Stimulated activated CD8-positive, alpha-beta memory T cell treated with anti-CD3 and anti-CD28 coated beads, Interleukin-4, amount 100 ng/mL, for 24 hours (primary cell): Measurements from ENCODE around the gene MYZAP.

Source experiments
- DNase-seq: peaks from one replicate; pipeline ENCODE4 v3.0.0-alpha.2; 2020; ENCODE audit warnings: low read depth

The MYZAP gene

DNA sequence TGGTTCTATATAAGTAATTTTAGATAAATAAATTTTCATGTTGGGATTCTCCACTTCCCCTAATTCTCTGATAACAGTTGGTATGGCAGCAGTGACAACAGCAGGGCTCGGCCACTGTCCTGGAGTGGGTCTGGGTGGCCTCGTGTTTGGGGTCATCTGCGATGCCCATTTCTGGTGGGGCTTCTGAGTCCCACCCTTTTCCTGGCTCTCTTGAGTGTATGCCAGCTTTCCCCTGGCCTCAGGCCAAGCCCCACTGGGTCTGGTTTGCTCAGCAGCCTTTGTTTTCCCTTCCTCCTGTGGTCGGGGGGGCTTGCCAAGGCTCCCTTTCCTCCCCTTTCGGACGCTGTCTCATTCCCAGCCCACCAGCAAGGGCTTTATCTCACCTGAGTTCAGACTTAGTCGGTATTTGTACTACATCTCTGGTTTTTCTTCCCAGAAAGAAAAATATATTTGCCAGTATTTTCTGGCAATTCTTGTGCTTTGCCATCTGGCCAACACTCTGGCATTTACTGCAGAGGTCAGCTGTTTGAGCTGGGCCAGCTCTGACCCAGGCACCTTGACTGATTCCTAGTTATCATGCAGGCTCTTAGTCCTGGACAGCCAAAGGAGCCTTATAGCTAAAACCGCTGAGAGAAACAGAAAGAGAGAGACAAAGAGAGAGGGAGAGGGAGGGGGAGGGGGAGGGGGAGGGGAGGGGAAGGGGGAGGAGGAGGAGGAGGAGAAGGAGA, 35.2 kb downstream of the MYZAP start:
- DNase-seq: no peak

DNA sequence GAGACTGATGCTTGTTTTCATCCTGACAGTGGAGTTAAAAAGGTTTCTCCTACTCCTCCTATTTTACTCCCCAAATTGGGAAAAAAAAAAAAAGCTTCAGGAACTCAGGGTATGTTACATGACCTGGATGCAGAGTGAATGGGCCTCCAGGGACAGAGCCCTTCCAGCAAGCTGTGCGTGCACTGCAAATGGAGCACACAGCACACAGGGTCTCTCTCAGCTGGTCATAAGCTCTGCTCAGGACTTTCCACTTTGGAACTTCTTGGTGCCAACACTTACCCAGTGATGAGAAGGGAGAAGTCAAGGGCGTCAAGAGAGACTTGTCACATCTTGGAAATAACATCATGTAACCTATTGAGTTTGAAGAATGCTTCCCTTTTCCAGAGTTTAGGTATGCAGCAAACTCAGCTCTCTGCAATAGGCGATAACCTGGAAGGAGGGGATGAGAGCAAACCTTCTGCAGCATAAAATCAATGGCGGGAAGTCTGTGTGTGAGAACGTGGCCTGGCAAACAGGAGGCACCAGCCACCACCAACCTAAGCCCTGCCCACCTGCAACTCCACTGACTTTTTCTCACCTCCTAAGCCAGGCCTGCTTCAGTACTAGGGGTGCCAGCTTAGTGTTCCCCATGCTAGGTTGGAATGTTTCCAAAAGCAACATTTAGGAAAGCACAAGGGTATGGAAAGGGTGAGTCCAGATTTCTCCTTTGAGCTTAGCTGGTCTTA, 39.8 kb downstream of the MYZAP start:
- DNase-seq: no peak

DNA sequence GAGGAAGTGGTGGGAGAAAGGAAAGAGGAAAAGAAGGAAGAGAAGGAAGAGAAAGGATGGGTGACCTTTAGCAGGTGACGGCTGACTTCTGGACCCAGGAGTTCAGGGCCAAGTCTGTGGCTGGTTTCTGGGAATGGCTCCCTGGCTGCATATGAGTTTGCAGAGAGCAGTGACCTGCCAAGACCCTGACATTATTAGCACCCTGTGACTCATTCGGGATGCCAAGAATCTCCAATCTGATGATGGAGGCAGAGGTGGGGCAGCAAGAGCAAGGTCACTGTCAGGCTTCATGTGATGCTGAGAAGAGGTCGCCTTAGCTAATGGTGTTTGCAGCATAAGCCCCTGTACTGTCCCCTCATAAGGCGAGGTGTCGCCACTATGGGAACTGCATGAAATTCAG, 42.6 kb downstream of the MYZAP start:
- DNase-seq: no peak

DNA sequence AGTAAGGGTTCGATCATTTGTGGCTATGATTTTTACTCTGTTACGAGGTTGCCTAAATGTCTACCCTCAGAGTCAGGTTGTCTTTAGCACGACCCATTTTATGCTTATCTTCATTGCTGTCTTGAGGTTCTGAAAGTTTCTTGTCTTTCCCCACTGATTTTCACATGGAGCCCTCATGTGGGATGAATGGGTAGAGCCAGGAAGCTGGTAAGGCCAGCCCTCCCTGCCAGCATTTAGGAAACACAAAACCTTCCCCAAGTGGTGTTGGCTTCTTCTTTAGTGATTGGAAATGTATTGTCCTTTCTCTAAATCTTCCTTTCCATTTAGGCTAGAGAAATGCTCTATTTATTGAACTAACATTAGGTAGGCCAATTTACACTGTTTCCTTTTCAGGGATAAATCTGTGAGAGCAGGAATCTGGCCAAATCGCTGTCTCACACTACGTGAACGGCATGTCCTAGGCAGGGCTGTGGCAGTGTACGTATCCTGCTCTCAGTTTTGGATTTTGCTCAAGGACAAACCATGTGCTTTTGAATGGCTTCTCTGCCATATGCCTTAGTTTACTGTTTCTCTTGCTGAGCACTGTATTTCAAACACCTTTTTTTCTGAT, 43.7 kb downstream of the MYZAP start:
- no peak for DNase-seq

DNA sequence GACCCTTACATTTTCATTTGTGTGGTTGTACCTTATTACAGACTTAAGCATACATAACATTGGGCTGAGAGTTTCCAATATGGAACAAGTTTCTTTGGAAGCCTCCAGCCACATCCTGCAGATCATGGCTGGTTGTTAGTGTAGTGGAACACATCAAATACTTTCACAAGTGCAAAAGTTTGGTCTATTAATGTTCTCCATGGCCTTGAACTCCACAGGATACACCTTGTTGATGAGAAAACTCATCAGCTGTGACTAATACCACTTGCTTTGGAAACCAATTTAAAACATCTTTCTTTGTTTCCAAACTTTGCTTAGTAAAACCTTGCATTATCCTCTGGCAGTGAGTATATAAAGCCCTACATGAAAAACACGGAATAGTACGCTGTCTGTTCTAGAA, 46.1 kb downstream of the MYZAP start:
- DNase-seq: no peak

DNA sequence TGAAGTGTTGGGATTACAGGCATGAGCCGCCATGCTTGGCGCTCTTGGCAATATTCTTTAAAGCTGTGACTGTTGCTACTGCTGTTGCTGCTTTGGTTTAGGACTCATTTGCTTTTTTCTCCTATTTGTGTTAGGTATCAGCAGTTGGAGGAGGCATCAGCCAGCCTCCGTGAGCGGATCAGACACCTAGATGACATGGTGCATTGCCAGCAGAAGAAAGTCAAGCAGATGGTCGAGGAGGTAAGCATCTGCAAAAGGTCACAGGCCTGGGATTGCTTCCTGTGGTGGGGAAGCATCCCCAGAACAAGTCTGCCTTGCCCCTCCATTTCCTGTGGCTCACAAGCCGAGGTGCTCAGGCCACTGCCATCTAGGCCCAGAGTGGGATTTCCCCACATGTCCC, 47.6 kb downstream of the MYZAP start:
- DNase-seq: no peak

DNA sequence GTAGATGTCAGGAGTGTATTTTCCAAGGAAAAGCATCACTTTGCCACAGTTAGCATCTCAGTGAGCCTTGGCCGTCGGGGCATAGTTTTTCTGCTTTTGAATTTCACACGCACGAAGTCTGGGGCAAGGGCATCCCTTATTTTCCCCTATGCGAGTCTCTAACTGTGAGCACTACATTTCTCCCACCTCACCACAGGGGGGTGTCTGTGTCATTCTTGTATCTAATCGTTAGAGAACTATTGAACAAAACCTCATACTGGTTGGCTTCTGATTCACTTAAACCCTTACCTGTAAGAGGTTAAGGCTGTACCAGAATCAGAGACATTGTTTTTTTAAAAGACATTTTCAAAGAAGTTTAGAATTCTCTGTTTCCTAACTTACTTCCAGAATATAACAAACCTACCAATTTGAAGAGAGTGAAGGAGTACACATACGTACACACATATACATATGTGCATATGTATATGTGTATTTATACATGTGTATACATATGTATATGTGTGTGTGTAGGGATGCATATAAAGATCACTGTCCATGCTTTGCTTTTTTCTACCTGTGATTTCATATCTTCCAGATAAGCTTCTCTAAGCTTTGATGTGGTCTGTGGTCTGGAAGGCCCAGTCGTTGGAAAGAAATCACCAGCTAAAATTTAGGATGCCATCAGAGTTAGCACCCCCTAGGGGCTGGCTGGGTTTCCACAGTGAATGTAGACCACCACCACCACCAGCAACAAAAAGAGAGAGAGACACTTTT, 49.4 kb downstream of the MYZAP start:
- no peak for DNase-seq

DNA sequence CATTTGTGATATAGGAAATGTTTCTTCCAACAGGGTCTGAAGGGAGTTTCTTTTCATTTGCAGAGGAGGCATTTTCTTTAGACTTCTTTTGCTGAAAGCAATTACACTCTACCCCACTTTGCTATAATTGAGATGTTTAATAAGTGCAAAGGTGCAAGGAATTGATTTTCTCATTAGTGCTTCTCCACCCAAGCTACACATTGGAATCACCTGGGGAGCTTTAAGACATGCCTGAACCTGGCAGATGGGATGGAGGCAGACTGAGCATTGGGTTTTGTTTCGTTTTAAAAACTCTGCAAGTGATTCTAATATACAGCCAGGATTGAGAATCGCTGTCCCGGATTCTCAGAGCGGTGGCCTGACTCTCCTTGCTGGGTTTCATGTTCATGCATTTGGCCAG, 52.1 kb downstream of the MYZAP start:
- DNase-seq: no peak

DNA sequence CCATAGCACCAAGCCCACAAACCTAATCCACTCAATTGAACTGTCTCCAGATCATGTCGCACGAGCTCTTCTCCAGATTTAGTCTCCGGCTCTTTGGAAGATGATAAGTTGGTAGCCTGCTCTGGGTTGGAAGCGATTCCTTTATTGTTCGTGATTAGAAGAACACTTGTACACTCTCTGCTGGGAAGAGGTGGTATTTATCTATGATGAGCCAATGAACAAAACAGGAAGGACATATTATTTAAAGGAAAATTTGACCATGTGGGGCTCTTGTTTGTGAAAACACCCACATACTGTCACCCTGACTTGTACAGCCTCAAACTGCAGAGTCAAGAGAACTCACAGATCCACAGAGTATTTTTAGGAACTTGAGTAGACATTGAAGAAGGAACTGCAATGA, 54.4 kb downstream of the MYZAP start:
- DNase-seq: no peak

DNA sequence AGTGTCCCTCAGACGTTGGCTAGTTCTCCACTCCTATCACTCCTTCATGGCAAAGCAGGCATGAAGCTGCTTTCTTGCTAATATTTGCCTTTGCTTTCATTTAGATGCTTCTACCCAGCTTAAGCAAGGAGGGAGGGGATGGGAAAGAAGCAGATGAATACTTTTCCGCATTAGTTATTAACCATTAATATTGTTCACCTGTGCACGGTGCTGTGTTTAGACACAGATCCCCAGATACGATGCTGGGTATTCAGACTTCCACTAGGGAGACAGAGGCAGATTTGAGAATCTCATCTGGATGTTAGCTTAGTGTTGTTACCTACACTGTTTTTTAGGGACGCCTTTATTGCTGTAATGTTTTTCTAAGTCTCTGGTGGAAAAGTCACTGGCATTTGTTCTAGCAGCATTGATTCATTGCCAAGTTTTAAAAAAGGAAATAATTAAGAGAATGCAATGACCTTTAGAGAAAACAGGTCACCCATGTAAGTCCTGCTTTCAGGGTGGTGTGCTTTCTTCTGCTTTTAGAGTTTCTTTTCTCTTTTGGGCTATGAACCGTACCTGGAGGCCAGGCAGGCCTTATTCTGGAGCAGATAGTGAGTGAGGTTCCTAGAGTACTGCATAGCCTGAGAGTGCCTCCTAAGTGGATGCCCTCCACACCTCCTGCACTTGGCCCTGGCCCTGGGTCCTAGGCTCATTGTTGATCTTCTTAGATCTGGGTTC, 55.5 kb downstream of the MYZAP start:
- DNase-seq: no peak

DNA sequence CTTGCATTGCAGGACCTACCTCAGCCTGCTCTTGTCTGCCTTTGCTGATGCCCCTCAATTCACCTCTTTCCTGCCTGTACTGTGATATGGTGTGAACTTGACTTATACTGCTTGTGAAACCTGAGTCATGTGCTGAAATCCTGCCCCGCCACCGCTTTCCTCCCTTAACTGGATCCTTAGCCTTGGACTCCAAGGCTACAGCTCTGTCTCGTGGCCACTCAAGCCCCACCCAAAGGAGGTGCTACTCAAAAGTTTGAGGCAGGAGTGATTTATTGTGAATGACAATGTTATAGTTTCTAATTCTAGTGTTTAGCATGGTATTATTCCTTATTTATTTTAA, 56.1 kb downstream of the MYZAP start:
- DNase-seq: no peak

DNA sequence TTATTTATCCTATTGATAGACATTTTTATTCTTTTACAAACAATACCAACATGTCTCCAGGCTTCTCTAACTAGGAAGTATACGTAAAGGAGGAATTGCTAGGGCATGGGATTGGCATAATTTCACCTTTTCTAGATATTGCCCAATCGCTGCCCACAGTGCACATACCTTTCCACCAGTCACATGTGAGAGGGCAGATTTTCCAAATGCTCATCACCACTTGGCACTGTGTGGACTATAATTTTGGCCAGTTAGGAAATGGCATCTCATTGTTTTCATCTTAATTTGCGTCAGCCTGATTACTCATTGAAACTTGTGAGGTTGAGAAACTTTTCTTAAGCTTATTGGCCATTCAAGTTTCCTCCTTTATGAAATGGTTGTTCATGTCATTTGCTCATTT, 57.4 kb downstream of the MYZAP start:
- no peak for DNase-seq

DNA sequence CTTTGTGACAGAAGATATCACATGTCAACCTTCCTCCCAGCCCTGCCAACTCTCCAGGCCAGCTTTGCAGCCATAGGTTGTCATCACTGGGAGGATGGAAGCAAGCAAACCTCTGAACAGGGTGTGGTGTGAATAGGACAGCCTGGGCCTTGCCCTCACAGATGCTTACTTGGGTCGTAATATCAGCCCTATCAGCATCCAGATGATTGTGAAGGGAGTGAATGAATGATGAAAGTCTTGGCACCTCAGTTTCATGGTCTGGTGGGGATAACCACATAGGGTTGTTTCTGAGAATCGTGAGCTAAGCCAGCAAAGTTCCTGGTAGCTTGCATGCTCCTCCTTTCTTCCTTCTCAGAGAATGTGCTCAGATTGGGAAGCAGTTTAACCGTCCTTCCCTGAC, 59.7 kb downstream of the MYZAP start:
- no peak for DNase-seq

DNA sequence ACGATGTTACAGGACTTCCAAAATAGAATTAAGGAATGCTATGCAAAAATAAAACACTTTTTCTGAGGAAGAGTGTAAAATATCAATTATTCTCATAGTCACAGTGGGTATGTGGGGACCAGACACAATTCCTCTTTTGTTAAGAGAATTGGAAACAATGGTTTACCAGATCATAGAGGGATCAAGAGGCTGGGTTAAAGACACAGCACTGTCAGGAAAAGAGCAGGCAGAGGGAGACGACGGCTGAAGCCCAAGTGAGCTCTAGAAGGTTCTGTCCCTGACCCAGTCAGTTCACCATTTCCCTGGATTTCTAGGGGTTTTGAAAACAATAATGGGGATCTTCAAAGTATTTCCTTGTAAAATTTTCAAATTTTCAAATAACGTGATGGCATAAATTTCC, 60.8 kb downstream of the MYZAP start:
- no peak for DNase-seq

DNA sequence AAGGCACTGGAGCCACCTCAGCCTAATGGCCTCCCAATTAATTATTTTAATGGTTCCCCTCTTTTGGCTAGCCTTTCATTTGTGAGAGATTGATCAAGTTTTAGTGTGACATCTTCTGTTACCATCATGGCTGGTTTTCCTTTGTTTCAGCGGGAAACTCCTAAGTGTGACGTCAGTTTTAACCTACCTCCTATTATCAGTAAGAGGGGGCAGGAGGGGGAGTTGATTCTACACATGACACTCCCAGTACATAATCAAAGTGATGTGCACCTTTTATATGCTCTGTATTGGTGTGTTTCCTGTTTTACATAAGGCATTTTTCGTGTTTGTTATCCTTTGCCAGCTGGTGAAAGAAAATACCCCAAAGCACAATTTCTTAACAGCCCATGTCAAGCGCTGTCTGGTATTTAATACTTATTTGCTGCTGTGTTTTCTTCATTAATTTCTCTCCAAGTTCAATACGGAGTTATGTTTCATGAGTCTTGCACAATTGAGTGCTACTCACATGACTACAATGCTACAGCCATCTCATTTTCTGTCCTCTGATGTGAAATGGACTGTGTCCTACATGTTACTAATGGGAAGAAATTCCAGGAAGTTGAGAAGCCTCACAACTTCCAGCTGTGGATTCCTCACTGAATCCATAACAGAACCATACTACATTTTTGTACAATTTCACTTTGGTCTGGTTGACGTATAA, 62.6 kb downstream of the MYZAP start:
- DNase-seq: no peak

DNA sequence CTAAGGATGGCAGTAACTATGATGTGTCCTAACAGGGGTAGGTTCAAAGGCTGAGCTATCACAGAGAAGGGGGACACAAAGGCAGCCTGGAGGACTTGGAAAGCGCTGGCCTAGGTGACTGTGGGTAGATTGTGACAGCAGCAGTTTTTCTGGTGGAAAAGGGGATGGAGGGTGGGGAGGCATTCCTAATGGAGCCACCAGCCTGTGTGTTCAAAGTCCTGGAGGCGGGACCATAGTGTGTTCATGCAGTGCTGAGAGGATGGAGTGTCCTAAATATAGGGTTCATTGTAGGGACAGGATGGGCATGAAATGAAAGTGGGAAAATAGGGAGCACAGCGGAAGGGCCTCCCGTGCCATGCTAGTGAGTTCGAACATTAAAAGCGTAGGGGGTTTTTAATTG, 63.3 kb downstream of the MYZAP start:
- no peak for DNase-seq

DNA sequence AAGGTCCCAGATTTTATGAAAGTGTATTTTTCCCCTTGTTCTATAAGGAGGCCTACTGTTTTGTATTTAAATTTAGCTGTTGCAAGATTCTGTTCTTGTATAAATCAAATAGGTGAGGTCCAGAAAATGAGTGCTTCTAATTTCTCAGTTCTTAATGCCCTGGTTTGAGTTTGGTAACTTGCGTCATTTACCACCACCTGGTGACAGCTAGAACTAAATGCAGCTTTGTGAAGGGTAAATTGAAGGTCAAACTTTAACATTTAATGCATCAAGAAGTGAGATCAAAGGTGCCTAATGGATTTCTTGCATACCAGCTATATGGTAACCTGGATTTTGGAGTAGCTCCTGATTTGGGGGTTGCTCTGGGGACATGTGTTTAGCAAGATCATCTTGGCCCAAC, 64.1 kb downstream of the MYZAP start:
- no peak for DNase-seq

DNA sequence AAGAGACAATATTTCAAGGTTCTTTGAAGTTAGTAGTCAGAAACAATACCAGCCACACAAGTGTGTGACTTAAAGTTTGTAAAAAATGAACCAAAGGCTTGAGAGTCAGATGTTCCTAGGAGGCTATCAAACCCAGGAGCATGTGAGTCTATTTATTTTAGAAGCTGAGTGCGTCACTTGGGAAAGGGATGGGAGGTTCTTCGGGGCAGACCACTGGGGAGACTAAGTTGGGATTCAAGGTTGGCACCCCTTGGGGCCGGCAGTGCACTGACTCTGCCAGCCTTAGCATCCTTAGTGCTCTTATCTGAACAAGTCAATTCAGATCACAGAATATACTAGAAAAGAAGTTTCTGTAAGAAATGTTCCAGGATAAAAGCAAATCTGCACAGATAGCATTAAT, 64.7 kb downstream of the MYZAP start:
- DNase-seq: no peak

DNA sequence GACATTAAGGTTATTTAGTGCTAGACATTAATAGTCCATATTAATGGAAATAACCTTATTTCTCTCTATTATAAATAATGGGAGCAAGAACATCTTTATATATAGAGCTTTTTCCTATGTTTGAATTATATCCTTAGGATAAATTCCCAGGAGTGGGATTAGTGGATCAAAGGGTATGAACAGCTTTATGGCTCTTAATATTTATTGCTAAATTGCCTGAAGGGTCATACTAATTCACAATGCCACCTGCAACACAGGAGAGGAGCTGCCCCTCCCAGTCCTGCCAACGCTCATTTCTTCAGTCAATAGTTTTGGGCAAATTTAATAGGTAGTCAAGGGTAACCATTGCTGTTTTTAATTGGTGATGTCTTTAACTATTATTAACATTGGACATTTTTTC, 65.9 kb downstream of the MYZAP start:
- no peak for DNase-seq

DNA sequence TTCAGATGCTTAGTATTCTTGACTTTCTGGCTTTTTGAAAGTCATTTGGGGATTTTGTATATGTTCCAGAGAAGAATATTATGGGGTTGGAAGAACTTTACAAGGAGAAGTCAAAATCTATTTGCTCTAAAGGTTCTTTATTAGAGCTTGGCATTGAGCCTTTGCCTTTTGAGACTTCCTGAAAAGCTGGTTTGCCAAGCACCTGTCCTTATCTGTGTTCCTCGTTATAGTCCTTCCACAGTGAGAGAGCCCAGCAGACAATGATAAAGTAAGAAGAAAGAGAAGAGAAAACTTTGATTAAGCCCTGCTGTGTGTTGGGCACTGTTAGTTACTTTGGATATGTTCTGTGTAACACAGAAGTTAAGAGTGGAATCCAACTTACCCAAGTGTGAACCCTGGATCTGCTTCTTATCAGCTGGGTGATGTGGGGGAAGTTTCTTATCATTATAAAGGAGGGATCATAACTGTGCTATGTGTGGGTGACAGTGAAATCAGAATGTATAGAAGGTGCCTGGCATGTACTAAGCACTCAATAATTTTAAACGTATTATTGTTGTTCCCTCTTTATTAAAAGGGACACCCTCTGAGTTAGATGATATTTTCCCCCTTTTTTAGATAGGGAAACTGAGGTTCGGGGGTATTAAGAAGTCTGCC, 70.5 kb downstream of the MYZAP start:
- DNase-seq: no peak

DNA sequence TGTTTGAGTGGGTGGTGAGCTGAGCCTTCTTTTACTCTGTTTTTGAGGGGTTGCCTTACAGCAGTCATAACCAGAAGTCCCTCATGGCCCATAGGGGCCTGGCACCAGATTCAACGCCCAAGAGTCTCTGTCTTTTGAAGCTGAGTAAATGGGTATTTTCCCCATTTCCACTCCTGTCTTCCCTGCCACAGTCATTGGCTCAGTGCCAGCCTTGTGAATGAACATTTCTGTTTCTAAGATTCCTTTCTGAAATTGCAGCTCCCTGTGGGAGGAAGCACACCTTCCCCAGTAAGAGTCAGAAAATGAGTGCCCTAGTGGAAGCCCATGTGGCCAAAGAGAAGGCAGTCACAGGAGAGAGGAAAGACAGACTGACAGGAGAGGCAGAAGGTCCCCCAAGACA, 71.1 kb downstream of the MYZAP start:
- no peak for DNase-seq
